HL-60/S4 (cell line): ENCODE measurements around the gene CPAMD8.
"Not testable (repeated sequence)": the region's sequence is repeated elsewhere in the genome, so short reads cannot be mapped to it uniquely, and the experiment has no call there.

Source experiments
- in situ Hi-C: fragments of 300-500 bp; cut with MboI; formaldehyde crosslinking; loops from 2 replicates; pipeline ENCODE4 v1.14.3; 2022; ENCODE audit warnings: low sequenced_read_pairs

Gene CPAMD8

DNA sequence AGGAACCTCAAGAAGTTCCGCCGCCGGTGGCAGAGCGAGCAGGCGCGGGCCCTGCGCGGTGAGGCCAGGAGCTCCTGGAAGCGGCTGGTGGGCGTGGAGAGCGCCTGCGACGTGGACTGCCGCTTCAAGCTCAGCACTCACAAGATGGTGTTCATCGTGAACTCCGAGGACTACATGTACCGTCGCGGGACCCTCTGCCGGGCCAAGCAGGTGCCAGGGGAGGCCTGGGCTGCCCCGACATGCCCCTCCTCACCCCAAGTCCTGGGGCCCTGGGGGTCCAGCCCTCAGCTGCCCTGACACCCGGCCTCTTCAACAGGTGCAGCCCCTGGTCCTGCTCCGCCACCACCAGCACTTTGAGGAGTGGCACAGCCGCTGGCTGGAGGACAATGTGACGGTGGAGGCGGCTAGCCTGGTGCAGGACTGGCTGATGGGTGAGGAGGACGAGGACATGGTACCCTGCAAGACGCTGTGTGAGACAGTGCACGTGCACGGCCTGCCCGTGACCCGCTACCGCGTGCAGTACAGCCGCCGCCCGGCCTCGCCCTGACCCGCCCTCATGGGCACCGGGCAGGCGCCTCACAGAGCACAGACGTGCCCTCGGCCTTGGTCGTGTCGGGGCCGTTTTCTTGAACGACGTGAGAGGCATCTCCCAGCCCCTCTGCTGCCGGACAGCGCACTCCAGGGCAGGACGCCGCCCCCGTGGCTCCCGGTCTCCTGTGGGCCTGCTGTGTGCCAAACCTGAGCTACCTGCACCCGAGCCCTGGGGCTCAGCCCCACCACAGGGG, 148.2 kb downstream of the CPAMD8 start:
- in situ Hi-C loops = no loop called here

- in situ Hi-C loops = no loop called here
These were observed 149.0 kb downstream of the CPAMD8 start for GRCh38 chr19:16877581-16877980.

DNA sequence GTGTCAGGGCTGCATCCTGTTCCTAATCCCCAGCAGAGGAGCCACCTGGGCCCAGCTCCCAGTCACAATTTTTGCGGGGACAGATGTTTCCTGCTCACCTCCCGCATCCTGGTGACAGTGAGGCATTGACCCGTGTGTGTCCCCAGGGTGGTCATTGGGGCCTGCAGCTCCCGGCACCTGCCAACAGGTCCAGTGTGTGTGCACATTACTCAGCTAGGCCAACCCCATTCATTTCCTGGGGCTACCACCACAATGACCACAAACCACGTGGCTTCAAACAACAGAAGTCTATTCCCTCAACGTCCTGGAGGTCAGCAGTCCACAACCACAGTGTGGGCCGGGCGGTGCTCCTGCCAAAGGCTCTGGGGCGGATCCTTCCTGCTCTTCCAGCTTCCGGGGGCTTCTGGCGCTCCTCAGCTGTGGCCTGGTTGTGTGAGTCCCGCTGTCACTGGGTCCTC, 149.7 kb downstream of the CPAMD8 start:
- in situ Hi-C loops = no loop called here

DNA sequence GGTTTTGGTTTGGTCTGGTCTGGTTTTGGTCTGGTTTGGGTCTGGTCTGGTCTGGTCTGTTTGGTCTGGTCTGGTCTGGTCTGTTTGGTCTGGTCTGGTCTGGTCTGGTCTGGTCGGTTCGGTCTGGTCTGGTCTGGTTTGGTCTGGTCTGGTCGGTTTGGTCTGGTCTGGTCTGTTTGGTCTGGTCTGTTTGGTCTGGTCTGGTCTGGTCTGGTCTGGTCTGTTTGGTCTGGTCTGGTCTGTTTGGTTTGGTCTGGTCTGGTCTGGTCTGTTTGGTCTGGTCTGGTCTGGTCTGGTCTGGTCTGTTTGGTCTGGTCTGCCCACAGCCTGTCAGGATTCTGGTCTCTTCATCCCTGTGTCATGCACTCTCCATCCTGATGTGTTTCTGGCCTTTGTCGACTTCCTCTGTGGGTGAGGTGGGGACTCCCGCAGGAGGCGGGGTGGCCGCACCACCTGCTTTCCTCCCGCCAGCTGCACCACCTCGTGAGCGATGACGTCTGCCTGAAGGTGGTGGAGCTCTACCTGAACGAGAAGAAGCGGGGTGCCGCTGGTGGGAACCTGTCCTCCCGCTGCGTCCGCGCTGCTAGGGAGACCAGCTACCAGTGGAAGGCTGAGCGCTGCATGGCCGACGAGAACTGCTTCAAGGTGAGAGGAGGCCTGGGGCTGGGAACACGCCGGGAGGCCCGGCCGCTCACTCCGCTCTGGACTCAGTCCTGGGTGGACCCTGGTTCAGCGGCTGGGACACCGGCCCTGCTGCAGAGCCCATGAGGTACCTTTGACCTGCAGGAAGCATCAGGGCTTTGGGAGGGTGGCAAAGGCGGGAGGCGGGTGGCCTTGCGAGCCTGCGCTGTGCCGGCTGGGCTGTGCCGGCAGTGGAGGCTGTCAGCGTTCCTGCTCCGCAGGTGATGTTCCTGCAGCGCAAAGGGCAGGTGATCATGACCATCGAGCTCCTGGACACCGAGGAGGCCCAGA, 150.7 kb downstream of the CPAMD8 start:
- in situ Hi-C loops = no loop called here

DNA sequence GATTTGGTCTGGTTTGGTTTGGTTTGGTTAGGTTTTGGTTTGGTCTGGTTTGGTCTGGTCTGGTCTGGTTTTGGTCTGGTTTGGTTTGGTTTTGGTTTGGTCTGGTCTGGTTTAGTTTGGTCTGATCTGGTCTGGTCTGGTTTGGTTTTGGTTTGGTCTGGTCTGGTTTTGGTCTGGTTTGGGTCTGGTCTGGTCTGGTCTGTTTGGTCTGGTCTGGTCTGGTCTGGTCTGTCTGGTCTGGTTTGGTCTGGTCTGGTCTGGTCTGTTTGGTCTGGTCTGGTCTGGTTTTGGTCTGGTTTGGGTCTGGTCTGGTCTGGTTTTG, 151.7 kb downstream of the CPAMD8 start:
- in situ Hi-C loops = not testable (repeated sequence)

GRCh38 chr19:16874250-16874977, 152.2 kb downstream of the CPAMD8 start:
- in situ Hi-C loops = no loop called here

GRCh38 chr19:16873594-16873993, 153.0 kb downstream of the CPAMD8 start:
- in situ Hi-C loops = no loop called here

DNA sequence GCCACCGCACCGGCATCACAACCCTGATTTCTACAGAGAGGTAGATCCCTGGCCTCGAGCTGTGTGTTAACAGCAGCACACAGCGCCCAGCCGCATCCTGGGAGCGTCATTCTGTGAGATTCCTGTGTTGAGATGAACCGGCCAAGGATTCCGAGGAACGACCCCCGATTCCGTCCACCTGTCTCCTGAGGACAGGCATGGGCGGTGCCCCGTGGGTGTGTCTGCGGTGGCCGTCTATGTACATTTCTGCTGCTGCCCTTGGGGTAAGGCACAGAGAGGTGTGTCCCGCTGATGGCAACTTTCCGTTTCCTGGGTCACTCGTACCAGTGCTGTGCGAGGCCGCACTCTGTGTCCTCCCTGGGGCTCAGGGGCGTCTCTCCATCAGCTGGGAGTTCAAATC, 153.9 kb downstream of the CPAMD8 start:
- in situ Hi-C loops = no loop called here

- in situ Hi-C loops = no loop called here
These were observed 154.7 kb downstream of the CPAMD8 start for GRCh38 chr19:16871871-16872270.

- in situ Hi-C loops = no loop called here
These were observed 157.2 kb downstream of the CPAMD8 start for GRCh38 chr19:16869331-16869972.

DNA sequence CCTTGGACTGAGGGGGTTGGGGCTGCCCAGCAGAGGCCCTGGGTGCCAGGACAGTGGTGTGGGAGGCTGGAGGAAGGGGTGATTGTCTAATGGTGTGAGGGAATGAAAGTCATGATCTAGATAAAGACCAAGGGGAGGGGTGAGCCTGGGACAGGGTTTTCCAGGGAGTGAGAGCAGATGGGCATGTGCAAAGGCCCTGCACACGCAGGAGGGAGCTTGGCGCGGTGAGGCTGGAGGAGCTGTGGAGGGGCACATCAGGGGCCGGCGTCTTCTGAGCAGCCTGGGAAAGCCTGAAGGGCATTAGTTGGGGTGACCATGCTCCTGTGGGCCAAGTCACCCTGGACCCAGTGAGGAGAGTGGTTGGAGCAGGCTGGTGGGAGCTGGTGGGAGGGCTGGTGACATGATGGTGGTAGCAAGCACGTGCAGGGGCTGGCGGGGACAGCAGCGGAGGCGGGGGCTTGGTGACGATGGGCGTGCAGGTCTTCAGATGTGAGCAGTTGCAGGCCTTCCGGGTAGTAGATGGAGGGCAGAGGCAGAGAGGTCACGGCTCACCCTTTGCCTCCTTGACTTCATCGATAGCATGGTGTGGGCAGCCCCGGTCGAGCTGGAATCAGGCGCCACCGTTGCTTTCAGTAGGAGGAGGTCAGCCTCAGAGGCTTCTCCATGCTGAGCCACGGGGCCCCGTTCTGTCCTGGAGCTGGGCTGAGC, 158.0 kb downstream of the CPAMD8 start:
- in situ Hi-C loops = no loop called here

DNA sequence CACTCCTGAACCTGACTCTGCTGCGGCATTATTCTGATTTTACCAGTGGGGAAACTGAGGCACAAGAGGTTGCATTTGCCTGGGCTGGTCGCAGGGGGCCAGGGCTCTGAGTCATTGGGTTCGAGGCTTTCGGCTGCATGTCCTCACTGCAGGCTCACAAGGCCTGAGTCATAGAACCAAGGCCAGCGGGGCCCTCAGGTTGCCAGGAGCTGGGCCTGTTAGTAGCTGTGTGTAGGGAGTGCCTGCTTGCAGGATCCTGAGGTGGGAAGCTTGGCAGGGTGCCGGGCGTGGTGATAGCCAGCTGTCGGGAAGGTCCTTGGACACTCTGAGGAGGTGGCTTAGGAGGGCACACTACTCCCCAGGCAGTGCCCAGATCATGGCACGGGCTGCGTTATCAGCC, 159.4 kb downstream of the CPAMD8 start:
- in situ Hi-C loops = no loop called here

- in situ Hi-C loops = no loop called here
These were observed 163.7 kb downstream of the CPAMD8 start for GRCh38 chr19:16862826-16863415.

- in situ Hi-C loops = no loop called here
These were observed 164.8 kb downstream of the CPAMD8 start for GRCh38 chr19:16861834-16862233.

DNA sequence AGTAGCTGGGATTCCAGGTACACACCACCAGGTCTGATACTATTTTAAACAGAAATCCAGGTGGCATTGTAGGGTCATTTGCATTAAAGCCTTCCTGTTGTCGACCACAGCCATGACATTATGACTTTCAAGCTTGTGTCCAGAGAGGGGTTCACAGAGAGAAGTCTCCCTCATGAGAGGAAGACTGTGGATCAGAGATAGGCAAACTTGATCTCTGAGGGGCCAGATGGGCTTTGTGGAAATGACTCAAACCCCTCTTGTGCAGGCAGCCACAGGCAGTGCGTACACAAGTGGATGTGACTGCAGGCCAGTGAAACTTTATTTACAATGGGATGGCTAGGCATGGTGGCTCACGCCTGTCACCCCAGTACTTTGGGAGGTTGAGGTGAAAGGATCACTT, 165.6 kb downstream of the CPAMD8 start:
- in situ Hi-C loops = no loop called here

DNA sequence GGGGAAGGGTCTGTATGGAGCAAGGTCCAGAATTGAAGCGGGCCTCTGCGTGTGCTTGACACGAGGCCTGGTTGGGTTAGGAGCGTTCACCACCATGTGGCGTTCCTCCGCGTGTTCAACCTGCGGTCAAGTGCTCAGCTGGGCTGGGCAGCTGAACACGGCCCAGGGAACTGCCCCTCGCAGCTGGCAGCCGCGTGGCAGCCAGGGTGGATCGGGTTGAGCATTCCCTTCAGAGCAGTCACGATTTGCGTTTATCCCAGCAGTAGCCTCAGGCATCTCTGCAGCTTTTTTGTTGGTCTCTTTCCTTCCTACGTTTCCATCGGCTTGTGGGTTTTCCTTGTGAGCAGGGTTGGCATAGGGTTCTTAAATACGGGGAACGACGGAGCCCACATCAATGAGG, 166.5 kb downstream of the CPAMD8 start:
- in situ Hi-C loops = no loop called here

DNA sequence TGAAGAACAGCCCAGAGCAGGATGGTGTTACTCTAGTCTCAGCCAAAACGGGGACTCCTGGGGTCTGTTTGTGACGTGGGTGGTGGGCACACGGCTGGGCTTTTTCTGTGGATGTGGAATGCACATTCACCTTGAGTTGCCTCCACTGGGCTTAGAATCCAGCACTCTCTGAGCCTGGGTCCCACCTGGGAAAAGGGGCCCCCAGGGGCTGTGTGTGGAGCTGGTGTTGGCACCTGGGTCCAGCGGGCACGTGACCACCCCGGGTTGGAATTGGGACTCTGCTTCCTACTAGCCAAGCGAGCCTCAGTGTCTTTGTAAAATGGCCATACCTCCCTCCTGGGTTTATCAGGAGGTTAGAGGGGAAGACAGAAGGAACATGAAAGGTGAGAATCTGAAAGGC, 167.0 kb downstream of the CPAMD8 start:
- in situ Hi-C loops = no loop called here

DNA sequence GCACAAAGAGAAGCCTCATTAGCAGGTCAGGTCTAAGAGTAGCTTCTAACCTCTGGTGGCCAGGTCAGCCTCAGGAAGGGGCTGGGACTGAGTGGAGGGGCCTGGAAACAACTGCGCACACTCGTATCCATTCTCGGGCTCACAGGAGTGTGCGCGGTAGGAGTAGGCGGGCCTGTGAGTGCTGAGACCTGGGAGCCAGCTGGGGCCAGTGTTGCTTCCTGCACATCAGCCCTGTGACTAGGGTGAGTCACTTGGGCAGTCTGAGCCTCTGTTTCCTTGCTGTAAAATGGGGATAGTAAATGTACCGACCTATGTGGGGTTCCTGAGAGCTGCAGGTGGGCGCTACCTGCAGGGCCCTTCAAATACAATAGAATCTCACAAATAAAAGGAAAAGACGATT, 170.5 kb downstream of the CPAMD8 start:
- in situ Hi-C loops = no loop called here

- in situ Hi-C loops = no loop called here
These were observed 173.5 kb downstream of the CPAMD8 start for GRCh38 chr19:16853066-16853465.
